Smooth muscle cell of bladder (primary cell): Measurements from ENCODE around the gene POSTN. TPM values are rescaled to one million over a fixed set of nuclear protein-coding genes. Genes with fewer than 3 reads are reported as not detected.

Experiments
- total RNA-seq: library from RNA; depleted of rRNA; stranded (reverse); fragments of >200 nt; gene quantifications from 2 replicates; pipeline ENCODE4 v1.2.3, GENCODE V29; 2014

POSTN gene, protein sequence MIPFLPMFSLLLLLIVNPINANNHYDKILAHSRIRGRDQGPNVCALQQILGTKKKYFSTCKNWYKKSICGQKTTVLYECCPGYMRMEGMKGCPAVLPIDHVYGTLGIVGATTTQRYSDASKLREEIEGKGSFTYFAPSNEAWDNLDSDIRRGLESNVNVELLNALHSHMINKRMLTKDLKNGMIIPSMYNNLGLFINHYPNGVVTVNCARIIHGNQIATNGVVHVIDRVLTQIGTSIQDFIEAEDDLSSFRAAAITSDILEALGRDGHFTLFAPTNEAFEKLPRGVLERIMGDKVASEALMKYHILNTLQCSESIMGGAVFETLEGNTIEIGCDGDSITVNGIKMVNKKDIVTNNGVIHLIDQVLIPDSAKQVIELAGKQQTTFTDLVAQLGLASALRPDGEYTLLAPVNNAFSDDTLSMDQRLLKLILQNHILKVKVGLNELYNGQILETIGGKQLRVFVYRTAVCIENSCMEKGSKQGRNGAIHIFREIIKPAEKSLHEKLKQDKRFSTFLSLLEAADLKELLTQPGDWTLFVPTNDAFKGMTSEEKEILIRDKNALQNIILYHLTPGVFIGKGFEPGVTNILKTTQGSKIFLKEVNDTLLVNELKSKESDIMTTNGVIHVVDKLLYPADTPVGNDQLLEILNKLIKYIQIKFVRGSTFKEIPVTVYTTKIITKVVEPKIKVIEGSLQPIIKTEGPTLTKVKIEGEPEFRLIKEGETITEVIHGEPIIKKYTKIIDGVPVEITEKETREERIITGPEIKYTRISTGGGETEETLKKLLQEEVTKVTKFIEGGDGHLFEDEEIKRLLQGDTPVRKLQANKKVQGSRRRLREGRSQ
- total RNA-seq: 396 and 434 TPM in 2 replicates

DNA sequence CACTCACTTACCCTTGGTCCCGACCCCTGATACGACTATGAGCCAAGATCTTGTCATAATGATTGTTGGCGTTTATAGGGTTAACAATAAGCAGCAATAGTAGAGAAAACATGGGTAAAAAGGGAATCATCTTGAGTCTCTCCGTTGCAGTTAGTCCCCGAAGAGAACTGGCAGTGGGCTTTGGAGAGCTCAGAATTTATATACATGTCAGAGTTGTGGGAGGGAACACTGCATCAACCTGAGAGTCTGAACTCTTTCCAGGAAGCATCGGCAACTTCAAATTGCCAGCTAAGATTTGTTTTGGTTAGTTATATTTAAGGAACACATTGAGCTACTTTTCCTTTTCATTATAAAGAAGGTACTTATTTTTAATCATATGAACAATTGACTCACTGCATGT is at the start of gene POSTN:
Gene POSTN (minus strand): TSS at position 172 of the 400 bp plus-strand sequence. CDS start 42 bp downstream, at position 130.

